ENCODE results near the gene CDK11A.
"Not testable (repeated sequence)": the region's sequence is repeated elsewhere in the genome, so short reads cannot be mapped to it uniquely, and the experiment has no call there.

Gene CDK11A

DNA sequence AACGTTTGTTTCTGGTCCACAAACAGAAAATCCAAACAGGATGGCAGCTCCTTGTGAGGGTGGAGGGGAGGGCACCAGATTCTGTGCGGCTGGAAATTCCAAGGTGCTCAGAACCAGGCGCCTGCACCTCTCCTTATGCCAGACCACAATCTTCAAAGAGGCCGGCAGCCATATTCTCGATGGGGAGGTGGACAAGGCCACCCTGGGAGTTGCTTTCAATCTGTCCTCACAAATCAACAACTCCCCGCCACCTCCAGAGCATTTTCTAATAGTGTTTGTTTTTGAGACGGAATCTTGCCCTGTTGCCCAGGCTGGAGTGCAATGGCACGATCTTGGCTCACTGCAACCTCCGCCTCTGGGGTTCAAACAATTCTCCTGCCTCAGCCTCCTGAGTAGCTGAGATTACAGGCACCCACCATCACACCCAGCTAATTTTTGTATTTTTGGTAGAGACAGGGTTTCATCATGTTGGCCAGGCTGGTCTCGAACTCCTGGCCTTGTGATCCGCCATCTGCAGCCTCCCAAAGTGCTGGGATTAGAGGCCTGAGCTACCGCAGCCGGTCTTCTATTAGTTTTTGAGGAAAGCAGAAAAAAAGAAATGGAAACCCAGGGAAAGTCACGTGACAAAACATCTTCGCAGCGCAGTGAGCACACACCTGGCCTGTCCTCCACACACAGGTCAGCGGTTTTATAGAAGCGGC, 5.1 kb upstream of the CDK11A start:
- not testable (repeated sequence) for H3K27me3 ChIP-seq (ENCODE audit: control insufficient read depth, insufficient read depth, low read length); H3K27ac ChIP-seq (ENCODE audit: low read depth, low read length); H3K9ac ChIP-seq (ENCODE audit: low read length); H3K4me3 ChIP-seq (ENCODE audit: low read length); H3K4me1 ChIP-seq (ENCODE audit: control insufficient read depth, insufficient read depth, low read length); H3K36me3 ChIP-seq (ENCODE audit: control insufficient read depth, insufficient read depth, low read length)

DNA sequence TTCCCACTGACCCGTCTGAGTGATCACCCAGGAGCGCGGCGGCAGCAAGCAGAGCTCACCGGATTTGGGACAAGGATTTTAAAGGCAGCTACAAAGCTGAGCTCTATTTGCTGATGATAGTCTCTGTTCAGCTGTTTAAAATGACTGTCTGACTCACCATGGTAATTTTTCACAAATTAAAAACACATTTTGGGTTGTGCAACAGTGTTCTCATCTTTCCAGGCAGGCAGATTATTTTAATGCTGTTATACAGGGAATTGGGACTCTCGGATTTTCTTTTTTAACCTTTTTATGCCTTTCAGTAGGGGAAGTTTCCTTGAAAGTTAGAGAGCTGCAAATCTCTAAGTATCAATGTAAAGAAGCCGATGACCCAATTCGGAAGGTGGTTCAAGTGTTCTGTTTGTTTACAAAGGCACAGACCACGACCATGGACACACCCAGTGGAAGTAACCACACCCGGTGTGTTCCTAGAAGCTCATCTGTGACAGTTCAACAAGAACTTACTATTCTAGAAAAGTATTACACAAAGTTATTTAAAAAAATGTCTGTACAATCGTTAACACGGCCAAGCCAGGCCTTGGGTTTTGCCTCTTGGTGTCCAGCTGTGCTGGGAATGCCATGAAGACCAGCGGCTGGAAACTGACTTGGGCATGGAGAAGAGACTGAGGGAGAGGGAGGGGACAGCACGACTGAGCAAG, 4.3 kb upstream of the CDK11A start:
- H3K4me3 ChIP-seq (ENCODE audit: low read length); H3K4me1 ChIP-seq (ENCODE audit: control insufficient read depth, insufficient read depth, low read length); H3K9ac ChIP-seq (ENCODE audit: low read length); H3K27me3 ChIP-seq (ENCODE audit: control insufficient read depth, insufficient read depth, low read length); H3K36me3 ChIP-seq (ENCODE audit: control insufficient read depth, insufficient read depth, low read length); H3K27ac ChIP-seq (ENCODE audit: low read depth, low read length): not testable (repeated sequence)

DNA sequence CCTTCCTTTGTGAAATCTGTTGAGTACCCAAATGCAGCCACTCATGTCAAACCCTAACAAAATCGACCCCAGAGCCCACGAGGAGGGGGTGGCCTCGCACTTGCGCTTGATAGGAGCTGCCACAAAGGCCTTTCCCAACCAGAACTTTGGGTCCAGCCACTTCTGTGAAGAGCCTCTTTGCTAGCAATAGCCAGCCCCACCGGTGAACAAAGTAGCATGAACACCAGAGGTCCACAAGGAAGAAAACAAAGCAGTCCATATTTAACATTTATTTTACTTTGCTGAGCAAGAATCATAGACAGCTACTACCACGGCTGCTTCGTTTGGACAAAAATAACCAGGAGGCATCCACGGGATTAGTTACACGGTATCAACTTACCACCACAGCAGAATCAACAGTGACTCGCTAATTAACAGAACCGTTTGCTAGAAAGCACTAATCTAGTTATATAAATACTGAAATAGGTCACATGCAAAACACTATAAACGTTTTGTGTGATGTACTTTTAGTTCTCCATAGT, 3.0 kb upstream of the CDK11A start:
- not testable (repeated sequence) for H3K9ac ChIP-seq (ENCODE audit: low read length); H3K4me3 ChIP-seq (ENCODE audit: low read length); H3K27ac ChIP-seq (ENCODE audit: low read depth, low read length)

DNA sequence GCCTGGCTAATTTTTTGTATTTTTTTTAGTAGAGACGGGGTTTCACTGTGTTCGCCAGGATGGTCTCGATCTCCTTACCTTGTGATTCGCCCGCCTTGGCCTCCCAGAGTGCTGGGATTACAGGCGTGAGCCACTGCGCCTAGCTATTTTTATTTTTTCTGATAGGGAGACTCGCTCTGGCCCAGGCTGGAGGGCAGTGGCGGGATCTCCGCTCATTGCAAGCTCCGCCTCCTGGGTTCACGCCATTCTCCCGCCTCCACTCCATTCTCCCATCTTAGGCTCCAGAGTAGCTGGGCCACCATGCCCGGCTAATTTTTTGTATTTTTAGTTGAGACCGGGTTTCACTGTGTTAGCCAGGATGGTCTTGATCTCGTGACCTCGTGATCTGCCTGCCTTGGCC, 1.9 kb upstream of the CDK11A start:
- H3K4me3 ChIP-seq (ENCODE audit: low read length); H3K27ac ChIP-seq (ENCODE audit: low read depth, low read length); H3K9ac ChIP-seq (ENCODE audit: low read length); H3K27me3 ChIP-seq (ENCODE audit: control insufficient read depth, insufficient read depth, low read length); H3K36me3 ChIP-seq (ENCODE audit: control insufficient read depth, insufficient read depth, low read length); H3K4me1 ChIP-seq (ENCODE audit: control insufficient read depth, insufficient read depth, low read length): not testable (repeated sequence)

More for the DNA sequence above, 3.0 kb upstream of the CDK11A start:
- H3K27me3 ChIP-seq (ENCODE audit: control insufficient read depth, insufficient read depth, low read length); H3K4me1 ChIP-seq (ENCODE audit: control insufficient read depth, insufficient read depth, low read length); H3K36me3 ChIP-seq (ENCODE audit: control insufficient read depth, insufficient read depth, low read length): not testable (repeated sequence)

DNA sequence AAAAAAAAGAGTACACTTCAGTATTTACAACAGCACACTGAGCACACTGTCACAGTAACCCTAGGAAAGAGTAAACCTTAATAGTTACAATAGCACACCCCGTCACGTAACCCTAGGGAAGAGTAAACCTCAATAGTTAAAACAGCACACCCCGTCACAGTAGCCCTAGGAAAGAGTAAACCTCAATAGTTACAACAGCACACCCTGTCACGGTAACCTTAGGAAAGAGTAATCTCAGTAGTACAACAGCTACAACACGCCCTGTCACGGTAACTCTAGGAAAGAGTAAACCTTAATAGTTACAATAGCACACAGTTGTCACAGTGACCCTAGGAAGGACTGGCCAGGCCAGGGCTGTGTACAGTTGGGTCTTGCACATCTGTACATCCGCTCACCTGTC, 3.0 kb downstream of the CDK11A start:
- H3K9ac ChIP-seq (ENCODE audit: low read length) = no peak overlapping the region
- no peak overlapping the region for H3K4me3 ChIP-seq (ENCODE audit: low read length)
- no peaks in the 10 kb centered on the region for H3K4me1 ChIP-seq (ENCODE audit: control insufficient read depth, insufficient read depth, low read length)
- peaks cover 14% of the 10 kb centered on the region for H3K36me3 ChIP-seq (ENCODE audit: control insufficient read depth, insufficient read depth, low read length)
- H3K27me3 ChIP-seq (ENCODE audit: control insufficient read depth, insufficient read depth, low read length) = no peaks in the 10 kb centered on the region
- H3K27ac ChIP-seq (ENCODE audit: low read depth, low read length) = no peak overlapping the region

DNA sequence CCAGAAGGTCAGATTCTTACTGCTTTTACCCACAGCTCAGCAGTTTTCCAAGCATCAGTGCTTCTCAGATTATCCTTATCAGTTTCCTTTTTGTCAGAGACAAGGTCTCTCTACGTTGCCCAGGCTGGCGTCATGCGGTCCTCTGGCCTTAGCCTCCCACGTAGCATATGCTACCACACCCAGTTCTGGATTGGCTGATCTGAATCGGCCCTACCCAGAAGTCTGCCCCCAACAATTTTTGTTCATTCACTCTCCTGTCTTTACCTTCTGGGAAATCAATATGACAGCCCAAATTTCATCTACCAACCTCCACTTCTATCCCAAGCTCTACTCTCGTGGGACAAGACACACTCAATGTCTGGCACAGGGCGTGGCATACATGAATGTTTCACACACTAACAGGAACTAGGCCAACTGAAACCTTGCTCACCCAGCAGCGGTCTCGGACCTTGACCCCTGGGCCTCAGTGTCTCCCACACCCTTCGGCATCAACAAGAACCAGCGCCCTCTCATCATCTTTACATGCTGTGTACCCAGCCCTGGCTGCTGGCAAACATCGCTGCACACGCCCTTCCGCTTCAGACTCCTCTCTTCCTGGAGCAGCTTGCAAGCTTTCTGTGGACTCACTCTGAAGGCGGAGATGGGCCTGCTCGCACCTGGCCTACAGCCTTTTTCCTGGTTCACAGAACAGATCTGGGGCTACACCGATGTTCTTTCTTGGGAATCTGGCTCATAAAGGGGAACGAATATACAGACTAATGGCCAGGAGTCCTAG, 8.9 kb downstream of the CDK11A start:
- not testable (repeated sequence) for H3K4me3 ChIP-seq (ENCODE audit: low read length); H3K27ac ChIP-seq (ENCODE audit: low read depth, low read length); H3K36me3 ChIP-seq (ENCODE audit: control insufficient read depth, insufficient read depth, low read length); H3K9ac ChIP-seq (ENCODE audit: low read length); H3K27me3 ChIP-seq (ENCODE audit: control insufficient read depth, insufficient read depth, low read length); H3K4me1 ChIP-seq (ENCODE audit: control insufficient read depth, insufficient read depth, low read length)

DNA sequence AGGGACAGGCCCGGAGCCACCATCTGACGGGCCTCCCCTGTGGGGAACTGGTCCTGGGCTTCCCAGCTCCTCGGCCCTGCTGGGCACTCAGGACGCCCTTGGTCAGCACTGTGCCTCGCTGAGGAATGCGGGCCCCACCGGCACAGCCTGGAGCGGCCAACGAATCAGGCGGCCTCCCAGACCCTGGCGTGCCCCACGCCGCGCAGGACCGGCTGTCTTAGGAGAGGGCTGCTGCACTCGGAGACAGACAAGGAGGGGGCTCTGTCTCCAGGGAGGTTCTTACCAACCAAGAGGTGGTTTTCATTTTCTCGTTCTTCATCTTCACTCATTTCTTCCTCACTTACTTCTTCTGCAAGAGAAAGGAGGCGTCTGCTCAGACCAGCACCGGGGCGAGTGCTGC, 16.3 kb downstream of the CDK11A start:
- H3K27me3 ChIP-seq (ENCODE audit: control insufficient read depth, insufficient read depth, low read length); H3K4me3 ChIP-seq (ENCODE audit: low read length); H3K9ac ChIP-seq (ENCODE audit: low read length); H3K27ac ChIP-seq (ENCODE audit: low read depth, low read length); H3K4me1 ChIP-seq (ENCODE audit: control insufficient read depth, insufficient read depth, low read length); H3K36me3 ChIP-seq (ENCODE audit: control insufficient read depth, insufficient read depth, low read length): not testable (repeated sequence)

DNA sequence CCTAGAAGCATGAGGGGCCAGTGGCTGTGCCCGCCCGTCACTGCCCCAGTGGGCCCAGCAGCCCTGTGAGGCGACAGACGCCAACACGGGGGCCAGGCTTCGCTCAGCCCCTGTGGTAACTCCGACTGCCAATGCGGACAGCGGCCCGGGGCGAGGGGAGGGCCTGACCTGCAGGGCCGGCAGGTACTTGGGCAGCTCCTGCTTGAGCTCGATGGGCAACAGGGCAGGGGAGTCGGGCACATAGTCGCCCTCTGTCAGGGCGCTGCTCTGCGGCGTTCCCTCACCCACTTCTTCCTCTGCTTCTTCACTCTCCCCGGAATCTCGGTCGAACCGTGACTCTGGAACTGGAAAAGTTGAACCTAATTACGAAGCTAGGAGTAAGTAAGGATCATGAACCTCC, 16.9 kb downstream of the CDK11A start:
- H3K4me3 ChIP-seq (ENCODE audit: low read length); H3K27me3 ChIP-seq (ENCODE audit: control insufficient read depth, insufficient read depth, low read length); H3K9ac ChIP-seq (ENCODE audit: low read length); H3K27ac ChIP-seq (ENCODE audit: low read depth, low read length); H3K4me1 ChIP-seq (ENCODE audit: control insufficient read depth, insufficient read depth, low read length); H3K36me3 ChIP-seq (ENCODE audit: control insufficient read depth, insufficient read depth, low read length): not testable (repeated sequence)

DNA sequence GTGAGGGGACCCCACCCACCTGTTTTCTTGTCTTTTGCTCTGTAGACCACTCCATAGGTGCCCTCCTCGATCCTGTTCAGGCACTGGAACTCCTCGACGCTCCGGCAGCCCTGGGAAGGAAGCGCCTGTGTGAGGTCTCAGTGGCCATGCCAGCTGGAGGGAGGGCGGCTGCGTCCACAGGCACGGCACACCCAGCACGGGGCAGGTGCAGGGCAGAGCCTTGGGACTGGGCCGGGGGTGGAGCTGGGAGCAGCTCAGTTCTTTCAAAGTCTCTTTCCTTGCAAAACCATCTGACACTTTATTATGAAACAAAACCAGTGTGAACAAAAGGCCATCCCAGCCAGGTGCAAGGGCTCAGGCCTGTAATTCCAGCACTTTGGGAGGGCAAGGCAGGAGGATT, 18.5 kb downstream of the CDK11A start:
- H3K4me3 ChIP-seq (ENCODE audit: low read length); H3K27me3 ChIP-seq (ENCODE audit: control insufficient read depth, insufficient read depth, low read length); H3K4me1 ChIP-seq (ENCODE audit: control insufficient read depth, insufficient read depth, low read length): not testable (repeated sequence)

DNA sequence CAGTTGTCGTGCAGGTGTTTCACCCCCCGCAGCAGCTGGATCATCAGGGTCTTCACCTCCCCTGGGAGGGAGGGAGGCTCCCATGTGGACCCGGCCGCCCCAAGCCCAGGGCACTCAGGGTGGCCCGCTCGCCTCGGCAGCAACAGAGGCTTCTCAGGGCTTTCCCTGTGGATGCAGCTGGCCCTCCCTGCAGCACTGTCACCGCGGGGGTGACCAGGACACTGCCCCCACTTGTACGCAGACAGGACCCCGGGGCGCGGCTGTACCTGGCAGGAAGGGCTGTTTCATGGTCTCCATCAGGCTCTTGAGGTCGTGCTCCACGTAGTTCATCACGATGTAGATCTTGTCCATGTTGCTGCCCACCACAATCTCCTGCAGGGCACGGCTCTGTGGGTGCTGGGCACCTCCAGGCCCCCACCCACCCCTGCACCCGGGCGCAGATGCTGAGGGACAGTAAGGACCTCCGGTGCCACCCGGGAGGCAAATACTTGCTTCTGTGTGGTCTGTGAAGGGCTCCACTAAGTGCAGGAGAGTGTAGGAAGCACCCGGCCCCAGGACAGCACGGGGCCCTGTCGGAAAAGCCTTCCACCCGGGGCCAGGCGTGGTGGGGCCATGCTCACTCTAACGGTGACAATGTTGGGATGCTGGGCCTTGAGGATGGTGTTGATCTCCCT, 19.7 kb downstream of the CDK11A start:
- H3K27me3 ChIP-seq (ENCODE audit: control insufficient read depth, insufficient read depth, low read length); H3K27ac ChIP-seq (ENCODE audit: low read depth, low read length); H3K4me1 ChIP-seq (ENCODE audit: control insufficient read depth, insufficient read depth, low read length); H3K9ac ChIP-seq (ENCODE audit: low read length); H3K4me3 ChIP-seq (ENCODE audit: low read length); H3K36me3 ChIP-seq (ENCODE audit: control insufficient read depth, insufficient read depth, low read length): not testable (repeated sequence)

More for the DNA sequence above, 18.5 kb downstream of the CDK11A start:
- H3K36me3 ChIP-seq (ENCODE audit: control insufficient read depth, insufficient read depth, low read length); H3K9ac ChIP-seq (ENCODE audit: low read length); H3K27ac ChIP-seq (ENCODE audit: low read depth, low read length): not testable (repeated sequence)

DNA sequence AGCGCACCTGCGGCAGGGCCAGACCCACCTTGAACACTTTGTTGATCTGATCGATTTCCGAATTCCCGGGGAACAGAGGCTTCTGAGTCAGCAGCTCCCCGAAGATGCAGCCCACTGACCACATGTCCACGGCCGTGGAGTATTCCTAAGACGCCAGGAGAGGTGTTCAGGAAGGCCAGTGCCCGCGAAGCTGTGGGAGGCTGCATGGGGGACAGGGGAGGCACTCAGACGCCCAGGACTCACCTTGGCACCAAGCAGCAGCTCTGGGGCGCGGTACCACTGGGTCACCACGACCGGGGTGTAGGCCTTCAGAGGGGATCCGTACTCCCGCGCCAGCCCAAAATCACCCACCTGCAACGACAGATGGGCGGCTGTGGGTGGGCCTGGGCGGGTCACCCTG, 20.4 kb downstream of the CDK11A start:
- H3K27me3 ChIP-seq (ENCODE audit: control insufficient read depth, insufficient read depth, low read length) = no peaks in the 10 kb centered on the region
- H3K4me3 ChIP-seq (ENCODE audit: low read length) = no peak overlapping the region
- no peak overlapping the region for H3K27ac ChIP-seq (ENCODE audit: low read depth, low read length)
- no peak overlapping the region for H3K9ac ChIP-seq (ENCODE audit: low read length)
- H3K36me3 ChIP-seq (ENCODE audit: control insufficient read depth, insufficient read depth, low read length) = no peaks in the 10 kb centered on the region
- no peaks in the 10 kb centered on the region for H3K4me1 ChIP-seq (ENCODE audit: control insufficient read depth, insufficient read depth, low read length)

DNA sequence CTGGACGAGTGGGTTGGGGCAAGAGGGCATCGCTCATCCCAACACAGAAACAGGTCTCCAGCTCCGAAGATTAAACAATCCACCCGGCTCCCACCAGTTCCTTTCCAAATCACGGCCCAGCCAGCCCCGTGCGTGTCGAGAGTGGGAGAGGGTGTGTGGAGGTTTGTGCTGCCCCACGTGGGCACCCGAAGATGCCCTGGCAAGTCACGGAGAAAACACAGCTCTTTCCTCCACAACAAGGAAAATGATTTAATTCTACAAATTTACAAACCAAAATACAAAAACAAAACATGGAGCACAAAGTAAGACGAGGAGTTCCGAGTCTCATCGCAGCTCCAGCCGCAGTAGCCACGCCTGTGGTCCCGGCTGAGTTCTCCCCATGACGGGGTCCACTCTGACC, 21.7 kb downstream of the CDK11A start:
- not testable (repeated sequence) for H3K27me3 ChIP-seq (ENCODE audit: control insufficient read depth, insufficient read depth, low read length); H3K4me1 ChIP-seq (ENCODE audit: control insufficient read depth, insufficient read depth, low read length)

More for the DNA sequence above, 21.7 kb downstream of the CDK11A start:
- H3K36me3 ChIP-seq (ENCODE audit: control insufficient read depth, insufficient read depth, low read length); H3K4me3 ChIP-seq (ENCODE audit: low read length); H3K27ac ChIP-seq (ENCODE audit: low read depth, low read length); H3K9ac ChIP-seq (ENCODE audit: low read length): not testable (repeated sequence)

Measured in rectal smooth muscle tissue (tissue), 1 donor.